ENCODE results near the gene C10orf71. TPM values are rescaled to one million over a fixed set of nuclear protein-coding genes. Genes with fewer than 3 reads are reported as not detected.

The C10orf71 gene
- polyA plus RNA-seq, 1 donor from 2014 or later = not detected

DNA sequence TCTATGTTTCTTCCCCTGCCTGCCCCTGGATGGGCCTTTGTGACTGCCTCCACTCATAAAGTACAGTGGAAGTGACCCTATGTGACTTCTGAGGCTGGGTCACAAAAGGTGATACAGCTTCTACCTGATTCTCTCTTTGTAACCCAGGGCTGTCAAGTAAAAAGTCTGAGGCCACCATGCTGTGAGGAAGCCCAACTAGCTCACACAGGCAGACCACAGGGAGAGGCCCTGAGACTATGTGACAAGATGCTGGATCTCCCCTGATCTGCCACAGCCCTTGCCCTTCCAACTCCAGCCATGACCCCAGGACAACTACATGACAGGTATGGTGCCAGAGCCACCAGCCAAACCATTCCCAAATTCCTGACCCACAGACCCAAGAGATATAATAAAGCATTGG lies 51.2 kb downstream of the C10orf71 start:
- no peak overlapping the region for H3K4me3 ChIP-seq (ENCODE audit: low read length)
- H3K9ac ChIP-seq (ENCODE audit: low read length) = no peak overlapping the region
- H4K20me1 ChIP-seq (ENCODE audit: insufficient read depth) = no peaks in the 10 kb centered on the region
- H3K27ac ChIP-seq (ENCODE audit: low read length) = no peak overlapping the region
- no peak for TF ChIP-seq REST (IDR thresholded peaks at IDR 0.05; ENCODE audit: borderline replicate concordance)
- no peak for TF ChIP-seq TAF1 (IDR thresholded peaks at IDR 0.05; ENCODE audit: low read depth)
- TF ChIP-seq POLR2AphosphoS5 (IDR thresholded peaks at IDR 0.05) = no peak
- TF ChIP-seq MXI1 (conservative IDR thresholded peaks at IDR 0.05; ENCODE audit: poor library complexity, severe bottlenecking) = no peak
- no peak for TF ChIP-seq SMC3 (conservative IDR thresholded peaks at IDR 0.05; ENCODE audit: poor library complexity)
- no peak for TF ChIP-seq EP300 (conservative IDR thresholded peaks at IDR 0.05; ENCODE audit: poor library complexity, severe bottlenecking)
- no peak for TF ChIP-seq EZH2 (IDR thresholded peaks at IDR 0.05; ENCODE audit: borderline replicate concordance, insufficient read depth, low read length, poor library complexity, severe bottlenecking)
- no peak for TF ChIP-seq RAD21 (conservative IDR thresholded peaks at IDR 0.05)
- TF ChIP-seq CTCF (IDR thresholded peaks at IDR 0.05; ENCODE audit: poor library complexity, severe bottlenecking) = no peak
- no peak overlapping the region for H3K4me2 ChIP-seq (ENCODE audit: low read length)
- H2AFZ ChIP-seq (ENCODE audit: low read depth, low read length) = no peak overlapping the region
- no peaks in the 10 kb centered on the region for H3K79me2 ChIP-seq (replicated peaks; ENCODE audit: insufficient read depth, low read length)
- no peaks in the 10 kb centered on the region for H3F3A ChIP-seq (ENCODE audit: insufficient read depth, low read length, poor library complexity, severe bottlenecking)
- H3K36me3 ChIP-seq (ENCODE audit: insufficient read depth, low read length) = no peaks in the 10 kb centered on the region
- no peaks in the 10 kb centered on the region for H3K9me2 ChIP-seq (ENCODE audit: insufficient read depth, low read length)
- H3K9me3 ChIP-seq (ENCODE audit: low read length) = no peaks in the 10 kb centered on the region
- no peaks in the 10 kb centered on the region for H3K27me3 ChIP-seq (ENCODE audit: insufficient read depth, low read depth, low read length)

GRCh38 chr10:49350846-49351532 lies 52.0 kb downstream of the C10orf71 start:
- TF ChIP-seq TAF1 (IDR thresholded peaks at IDR 0.05; ENCODE audit: low read depth) (no peak), MXI1 (conservative IDR thresholded peaks at IDR 0.05; ENCODE audit: poor library complexity, severe bottlenecking) (no peak), POLR2AphosphoS5 (IDR thresholded peaks at IDR 0.05) (no peak), RAD21 (conservative IDR thresholded peaks at IDR 0.05) (no peak), CTCF (IDR thresholded peaks at IDR 0.05; ENCODE audit: poor library complexity, severe bottlenecking) (no peak), REST (IDR thresholded peaks at IDR 0.05; ENCODE audit: borderline replicate concordance) (no peak), EP300 (conservative IDR thresholded peaks at IDR 0.05; ENCODE audit: poor library complexity, severe bottlenecking) (no peak), EZH2 (IDR thresholded peaks at IDR 0.05; ENCODE audit: borderline replicate concordance, insufficient read depth, low read length, poor library complexity, severe bottlenecking) (no peak), SMC3 (conservative IDR thresholded peaks at IDR 0.05; ENCODE audit: poor library complexity) (no peak)
- Histone ChIP-seq H3K9me2 (ENCODE audit: insufficient read depth, low read length) (no peaks in the 10 kb centered on the region), H3K9me3 (ENCODE audit: low read length) (no peaks in the 10 kb centered on the region), H3F3A (ENCODE audit: insufficient read depth, low read length, poor library complexity, severe bottlenecking) (no peaks in the 10 kb centered on the region), H3K79me2 (replicated peaks; ENCODE audit: insufficient read depth, low read length) (no peaks in the 10 kb centered on the region), H3K27me3 (ENCODE audit: insufficient read depth, low read depth, low read length) (no peaks in the 10 kb centered on the region), H4K20me1 (ENCODE audit: insufficient read depth) (no peaks in the 10 kb centered on the region), H3K27ac (ENCODE audit: low read length) (no peak overlapping the region), H2AFZ (ENCODE audit: low read depth, low read length) (no peak overlapping the region), H3K36me3 (ENCODE audit: insufficient read depth, low read length) (no peaks in the 10 kb centered on the region), H3K4me2 (ENCODE audit: low read length) (no peak overlapping the region), H3K4me3 (ENCODE audit: low read length) (no peak overlapping the region), H3K9ac (ENCODE audit: low read length) (no peak overlapping the region)

All from neural cell (in vitro differentiated cells).